ENCODE measurements around the gene IARS2. TPM values are rescaled to one million over a fixed set of nuclear protein-coding genes. Genes with fewer than 3 reads are reported as not detected.

IARS2 gene
- total RNA-seq, 2 donors from 2014 or later: 77.7 to 93.4 TPM

Small RNAs within 50 kb of the gene (microRNA-seq; reads per million reads assigned to microRNA genes)
- gene MIR194-1 (1,256 to 2,528 reads per million in 2 donors), gene MIR215 (1,166 to 6,216 reads per million in 2 donors)

Other genes starting within 250 kb of the IARS2 start
- 10 to 100 TPM; 11.3 to 57.5 TPM for gene SLC30A10, start 165.6 kb upstream of the IARS2 start, total RNA-seq
- gene EPRS1, start 47.6 kb upstream of the IARS2 start, total RNA-seq: 10 to 100 TPM; 68.4 to 79.5 TPM
- 10 to 100 TPM; 57.4 to 67.9 TPM for gene BPNT1, start 4.3 kb upstream of the IARS2 start, total RNA-seq
- gene RAB3GAP2, start 178.3 kb downstream of the IARS2 start, total RNA-seq: 10 to 100 TPM; 30.7 to 33.1 TPM